Endothelial cell (in vitro differentiated cells): Measurements from ENCODE around the gene GDF2. TPM values are rescaled to one million over a fixed set of nuclear protein-coding genes. Genes with fewer than 3 reads are reported as not detected.

Experiments
- DNase-seq: peaks from one replicate; pipeline ENCODE4 v3.0.0; 2021; ENCODE audit warnings: low spot score
- H3K27ac Mint-ChIP-seq: one replicate; pipeline ENCODE4 v1.8.0; 2021; ENCODE audit warnings: mixed read lengths, inconsistent platforms; ENCODE audit not compliant: unreplicated experiment
- H3K27me3 Mint-ChIP-seq: one replicate; pipeline ENCODE4 v1.8.0; 2021; ENCODE audit warnings: mild to moderate bottlenecking, moderate library complexity, mixed read lengths, inconsistent platforms; ENCODE audit not compliant: unreplicated experiment
- H3K36me3 Mint-ChIP-seq: one replicate; pipeline ENCODE4 v1.8.0; 2021; ENCODE audit warnings: mild to moderate bottlenecking, low read depth, mixed read lengths, inconsistent platforms; ENCODE audit not compliant: unreplicated experiment
- H3K4me1 Mint-ChIP-seq: one replicate; pipeline ENCODE4 v1.8.0; 2021; ENCODE audit warnings: mild to moderate bottlenecking, mixed read lengths, inconsistent platforms; ENCODE audit not compliant: unreplicated experiment
- H3K4me3 Mint-ChIP-seq: one replicate; pipeline ENCODE4 v1.8.0; 2021; ENCODE audit warnings: mild to moderate bottlenecking, mixed read lengths, inconsistent platforms; ENCODE audit not compliant: unreplicated experiment
- H3K9me3 Mint-ChIP-seq: one replicate; pipeline ENCODE4 v1.8.0; 2021; ENCODE audit warnings: mixed read lengths, inconsistent platforms; ENCODE audit not compliant: unreplicated experiment
- CTCF ChIP-seq: fragments of 200-600 bp; sonication (generic); IDR thresholded peaks from one replicate; pipeline ENCODE4 v1.5.0; 2021; ENCODE audit warnings: antibody characterized with exemption; ENCODE audit not compliant: unreplicated experiment
- total RNA-seq: library from RNA; stranded (reverse); fragmentation: NEBNext Ultra II Directional; extraction: Animal tissue kit (Norgen Biotek cat#: 25700); gene quantifications from one replicate; pipeline ENCODE4 v1.2.1, GENCODE V29; 2021; ENCODE audit not compliant: unreplicated experiment

Gene GDF2
- total RNA-seq, 1 donor from 2014 or later: not detected

- H3K27ac Mint-ChIP-seq: no peak overlapping the region
- H3K4me3 Mint-ChIP-seq: no peak overlapping the region
- DNase-seq: no peak
- TF ChIP-seq CTCF: no peak
- H3K36me3 Mint-ChIP-seq: no peaks in the 10 kb centered on the region
- H3K4me1 Mint-ChIP-seq: peaks cover 5% of the 10 kb centered on the region
- H3K9me3 Mint-ChIP-seq: no peaks in the 10 kb centered on the region
- peaks cover 2% of the 10 kb centered on the region for H3K27me3 Mint-ChIP-seq
Observed at GRCh38 chr10:47325303-47326291, 3.3 kb downstream of the GDF2 start.

- DNase-seq: no peak
- Mint-ChIP-seq H3K36me3 (no peaks in the 10 kb centered on the region), H3K27ac (no peak overlapping the region), H3K4me1 (peaks cover 5% of the 10 kb centered on the region), H3K9me3 (no peaks in the 10 kb centered on the region), H3K4me3 (no peak overlapping the region), H3K27me3 (peaks cover 2% of the 10 kb centered on the region)
- TF ChIP-seq CTCF: no peak
Observed at GRCh38 chr10:47326306-47326926, 4.2 kb downstream of the GDF2 start.

GRCh38 chr10:47326927-47327330 is 4.7 kb downstream of the GDF2 start:
- no peak for DNase-seq
- no peak for TF ChIP-seq CTCF
- Mint-ChIP-seq H3K36me3 (no peaks in the 10 kb centered on the region), H3K9me3 (no peaks in the 10 kb centered on the region), H3K4me3 (no peak overlapping the region), H3K4me1 (peaks cover 5% of the 10 kb centered on the region), H3K27me3 (peaks cover 2% of the 10 kb centered on the region), H3K27ac (no peak overlapping the region)

- peaks cover 2% of the 10 kb centered on the region for H3K27me3 Mint-ChIP-seq
- no peak overlapping the region for H3K4me3 Mint-ChIP-seq
- H3K27ac Mint-ChIP-seq: no peak overlapping the region
- H3K4me1 Mint-ChIP-seq: peaks cover 5% of the 10 kb centered on the region
- DNase-seq: no peak
- no peaks in the 10 kb centered on the region for H3K36me3 Mint-ChIP-seq
- no peak for TF ChIP-seq CTCF
- no peaks in the 10 kb centered on the region for H3K9me3 Mint-ChIP-seq
Observed at GRCh38 chr10:47329855-47330254, 7.6 kb downstream of the GDF2 start.

GRCh38 chr10:47330366-47330765 is 8.1 kb downstream of the GDF2 start:
- H3K4me1 Mint-ChIP-seq: peaks cover 5% of the 10 kb centered on the region
- no peak overlapping the region for H3K4me3 Mint-ChIP-seq
- H3K27me3 Mint-ChIP-seq: peaks cover 2% of the 10 kb centered on the region
- no peak overlapping the region for H3K27ac Mint-ChIP-seq
- DNase-seq: no peak
- no peaks in the 10 kb centered on the region for H3K36me3 Mint-ChIP-seq
- H3K9me3 Mint-ChIP-seq: no peaks in the 10 kb centered on the region
- TF ChIP-seq CTCF: no peak
